SK-N-SH (cell line): ENCODE measurements around the gene GPR42. TPM values are rescaled to one million over a fixed set of nuclear protein-coding genes. Genes with fewer than 3 reads are reported as not detected.

Source experiments
- CTCF ChIA-PET: fragments of 300-600, 350-600 bp; formaldehyde crosslinking; extraction: SDS; loops from one replicate; lab custom pipeline; 2021; lab: Yijun Ruan, JAX
- POLR2A ChIA-PET: fragments of 350-600 bp; sonication (Branson Sonifier 250); formaldehyde crosslinking; extraction: SDS; loops from one replicate; lab custom pipeline; 2020; ENCODE audit warnings: antibody characterized with exemption, inconsistent platforms; lab: Yijun Ruan, JAX
- DNase-seq: peaks from one replicate; pipeline ENCODE4 v3.0.0; 2012
- H2AFZ ChIP-seq: fragments of 200-600 bp; sonication (generic); 2 replicates; pipeline ENCODE4 v1.8.1; 2016; ENCODE audit warnings: antibody characterized with exemption, mild to moderate bottlenecking, low read depth
- H3F3A ChIP-seq: fragments of 200-600 bp; sonication (generic); replicated peaks from 2 replicates; pipeline ENCODE3; 2016; ENCODE audit warnings: antibody characterized with exemption, mild to moderate bottlenecking; ENCODE audit not compliant: insufficient read depth
- H3K27ac ChIP-seq, 2 experiments: fragments of 200-500 bp in 1 of 2; fragments of 200-600 bp in 1 of 2; sonication (Bioruptor generic) in 1 of 2; sonication (generic), shearing (Covaris generic) in 1 of 2; 2 replicates each; pipeline versions ENCODE4 v1.5.1 to v1.6.1; 2014 to 2016; ENCODE audit warnings: low read depth in 2 of 2, inconsistent platforms in 1 of 2, low read length in 1 of 2, mild to moderate bottlenecking in 1 of 2, mixed read lengths in 1 of 2
- H3K27me3 ChIP-seq: fragments of 200-600 bp; sonication (generic), shearing (Covaris generic); 2 replicates; pipeline ENCODE4 v1.6.1; 2016; ENCODE audit warnings: mixed run types; ENCODE audit not compliant: insufficient read depth
- H3K36me3 ChIP-seq, 2 experiments: fragments of 200-500 bp in 1 of 2; fragments of 200-600 bp in 1 of 2; sonication (Bioruptor generic) in 1 of 2; sonication (generic) in 1 of 2; replicated peaks in 1 of 2; 2 replicates each; pipeline versions ENCODE3 to v1.5.1; 2014 to 2016; ENCODE audit warnings: low read length in 1 of 2, mild to moderate bottlenecking in 1 of 2; ENCODE audit not compliant: insufficient read depth in 2 of 2, control insufficient read depth in 1 of 2
- H3K4me1 ChIP-seq, 2 experiments: fragments of 200-500 bp in 1 of 2; fragments of 200-600 bp in 1 of 2; sonication (Bioruptor generic) in 1 of 2; sonication (generic), shearing (Covaris generic) in 1 of 2; 2 replicates each; pipeline versions ENCODE4 v1.5.1 to v1.6.1; 2014 to 2016; ENCODE audit warnings: low read depth in 1 of 2, low read length in 1 of 2, mixed run types in 1 of 2; ENCODE audit not compliant: insufficient read depth in 2 of 2, control insufficient read depth in 1 of 2
- H3K4me2 ChIP-seq: fragments of 200-600 bp; sonication (generic), shearing (Covaris generic); 2 replicates; pipeline ENCODE4 v1.6.1; 2017; ENCODE audit warnings: mixed run types
- H3K4me3 ChIP-seq, 2 experiments: fragments of 200-500 bp in 1 of 2; fragments of 200-600 bp in 1 of 2; sonication (Bioruptor generic) in 1 of 2; sonication (generic), shearing (Covaris generic) in 1 of 2; 2 replicates each; pipeline versions ENCODE4 v1.5.1 to v1.8.1; 2014 to 2016; ENCODE audit warnings: low read depth in 2 of 2, inconsistent platforms in 1 of 2, low read length in 1 of 2, mild to moderate bottlenecking in 1 of 2, mixed read lengths in 1 of 2, moderate library complexity in 1 of 2
- H3K79me2 ChIP-seq: fragments of 200-600 bp; sonication (generic); 2 replicates; pipeline ENCODE4 v1.8.1; 2017; ENCODE audit warnings: mild to moderate bottlenecking; ENCODE audit not compliant: insufficient read depth
- H3K9ac ChIP-seq: fragments of 200-600 bp; sonication (generic); 2 replicates; pipeline ENCODE4 v1.6.1; 2017; ENCODE audit warnings: mixed run types
- H3K9me2 ChIP-seq: fragments of 200-600 bp; sonication (generic); 2 replicates; pipeline ENCODE4 v1.6.1; 2017; ENCODE audit warnings: mixed run types
- H3K9me3 ChIP-seq: fragments of 200-600 bp; sonication (generic); 2 replicates; pipeline ENCODE4 v1.6.1; 2017; ENCODE audit warnings: mixed run types, mild to moderate bottlenecking, moderate library complexity
- H4K20me1 ChIP-seq: fragments of 200-600 bp; sonication (generic); 2 replicates; pipeline ENCODE4 v1.6.1; 2017; ENCODE audit warnings: mild to moderate bottlenecking, mixed run types; ENCODE audit not compliant: insufficient read depth
- EP300 ChIP-seq, 2 experiments: IDR thresholded peaks; 2 replicates each; pipeline versions ENCODE4 v1.4.0 to v1.6.1; 2012; ENCODE audit warnings: borderline replicate concordance in 1 of 2, low read depth in 1 of 2, low read length in 1 of 2
- GATA2 ChIP-seq: sonication (generic); formaldehyde crosslinking; IDR thresholded peaks from 2 replicates; pipeline ENCODE4 v1.5.0; 2020; ENCODE audit warnings: mild to moderate bottlenecking, missing genetic modification reagents
- JUND ChIP-seq: IDR thresholded peaks from 2 replicates; pipeline ENCODE4 v1.4.0; 2012
- MXI1 ChIP-seq: IDR thresholded peaks from 2 replicates; pipeline ENCODE4 v1.6.1; 2012; ENCODE audit warnings: mild to moderate bottlenecking, low read depth, low read length, improper control_type of control experiment
- NFIC ChIP-seq: IDR thresholded peaks from 2 replicates; pipeline ENCODE4 v1.4.0; 2012; ENCODE audit warnings: borderline replicate concordance
- SIN3A ChIP-seq: IDR thresholded peaks from 2 replicates; pipeline ENCODE4 v1.6.1; 2012; ENCODE audit warnings: low read depth, mild to moderate bottlenecking, low read length, moderate library complexity, borderline replicate concordance
- TAF1 ChIP-seq: IDR thresholded peaks from 2 replicates; pipeline ENCODE4 v1.6.1; 2012; ENCODE audit warnings: low read depth, mild to moderate bottlenecking, low read length, moderate library complexity, borderline replicate concordance
- TCF12 ChIP-seq: IDR thresholded peaks from 2 replicates; pipeline ENCODE4 v1.4.0; 2012
- YY1 ChIP-seq: IDR thresholded peaks from 2 replicates; pipeline ENCODE4 v1.4.0; 2012; ENCODE audit warnings: low read depth, mild to moderate bottlenecking
- WGBS: methylation state at CpG from one replicate; pipeline ENCODE4 v1.1.6; 2017; ENCODE audit warnings: low lambda C conversion rate; 5-methylcytosine and 5-hydroxymethylcytosine counted together
- polyA plus RNA-seq, 3 experiments: library from polyadenylated mRNA; depleted of rRNA; stranded (reverse); fragments of >200 nt; gene quantifications; 2 replicates each; pipeline ENCODE4 v1.2.3, GENCODE V29; 2012
- TF ChIP-seq, protein P1 (sequence below): IDR thresholded peaks from 2 replicates; pipeline ENCODE4 v1.6.1; 2012; ENCODE audit warnings: mild to moderate bottlenecking, low read depth, low read length, moderate library complexity
- TF ChIP-seq, protein P2 (sequence below): IDR thresholded peaks from 2 replicates; pipeline ENCODE4 v1.4.0; 2012; ENCODE audit warnings: low read depth
- TF ChIP-seq, protein P3 (sequence below): fragments of 150-350 bp; IDR thresholded peaks from 2 replicates; pipeline ENCODE4 v1.6.1; 2016; ENCODE audit warnings: mild to moderate bottlenecking, low read depth, low read length
- TF ChIP-seq, protein P4 (sequence below): IDR thresholded peaks from 2 replicates; pipeline ENCODE4; 2012

Gene GPR42
- polyA plus RNA-seq, 1 of the 3 experiments (the other 2 are of a cell fraction), result not detected

DNA sequence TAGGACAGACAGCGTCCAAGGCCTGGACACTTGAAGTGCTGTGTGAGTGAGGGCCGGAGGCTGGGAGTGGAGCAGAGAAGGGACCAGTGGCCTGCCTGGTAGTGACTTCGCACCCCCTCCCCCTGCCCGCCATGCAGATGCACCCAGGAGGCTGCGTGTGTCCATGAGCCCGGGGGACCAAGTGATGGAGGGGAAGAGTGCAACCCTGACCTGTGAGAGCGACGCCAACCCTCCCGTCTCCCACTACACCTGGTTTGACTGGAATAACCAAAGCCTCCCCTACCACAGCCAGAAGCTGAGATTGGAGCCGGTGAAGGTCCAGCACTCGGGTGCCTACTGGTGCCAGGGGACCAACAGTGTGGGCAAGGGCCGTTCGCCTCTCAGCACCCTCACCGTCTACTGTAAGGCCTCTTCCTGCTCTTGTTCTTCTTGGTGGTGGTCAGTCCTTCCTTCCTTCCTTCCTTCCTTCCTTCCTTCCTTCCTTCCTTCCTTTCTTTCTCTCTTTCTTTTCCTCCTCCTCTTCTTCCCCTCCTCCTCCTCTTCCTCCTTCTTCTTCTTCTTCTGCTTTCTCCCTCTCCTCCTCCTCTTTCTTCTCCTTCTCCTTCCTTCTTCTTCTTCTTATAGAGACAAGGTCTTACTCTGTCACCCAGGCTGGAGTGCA, 29.2 kb upstream of the GPR42 start:
- H3K4me3 ChIP-seq, result no peak overlapping the region
- H3K4me1 ChIP-seq, result no peaks in the 10 kb centered on the region
- 23% methylated on average over 9 of the region's 14 CpGs for WGBS
- H3F3A ChIP-seq, result no peaks in the 10 kb centered on the region
- no peak overlapping the region for H3K4me2 ChIP-seq
- ChIA-PET CTCF (interaction anchor here (3.3 kb wide), 1 partner anchor 11 kb away, joined by 19 read pairs; no protein-coding TSS in a partner anchor), POLR2A (no interaction called here)
- H4K20me1 ChIP-seq, result no peaks in the 10 kb centered on the region
- no peaks in the 10 kb centered on the region for H3K9me3 ChIP-seq
- no peaks in the 10 kb centered on the region for H3K9me2 ChIP-seq
- peaks cover 87% of the 10 kb centered on the region for H3K27me3 ChIP-seq
- TF ChIP-seq GATA2 (CRISPR knock-in tag), result no peak
- no peak for TF ChIP-seq NFIC
- DNase-seq, result no peak
- no peak overlapping the region for H2AFZ ChIP-seq
- H3K79me2 ChIP-seq, result no peaks in the 10 kb centered on the region
- H3K36me3 ChIP-seq, result no peaks in the 10 kb centered on the region
- no peak overlapping the region for H3K9ac ChIP-seq
- no peak overlapping the region for H3K27ac ChIP-seq

DNA sequence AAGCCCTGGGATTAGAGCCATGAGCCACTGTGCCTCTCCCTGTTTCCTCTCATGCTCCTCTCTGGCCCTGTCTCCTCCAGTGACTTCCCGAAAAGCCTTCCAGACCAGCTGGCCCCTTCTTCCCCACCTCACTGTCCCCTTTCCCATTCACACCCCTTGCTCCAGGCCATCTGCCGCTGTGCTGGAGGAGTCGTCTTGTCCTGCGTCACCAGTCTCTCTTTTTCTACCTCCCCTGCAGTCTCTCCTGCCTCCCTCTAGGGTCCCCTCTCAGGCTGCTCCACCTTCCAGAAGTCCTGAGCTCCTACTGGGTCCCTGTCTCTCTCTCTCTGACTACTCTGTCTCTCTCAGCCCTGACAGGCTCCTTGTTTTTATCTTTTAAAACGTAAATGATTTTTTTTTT, 28.4 kb upstream of the GPR42 start:
- no peak overlapping the region for H3K4me2 ChIP-seq

More for the DNA sequence above, 28.4 kb upstream of the GPR42 start:
- Histone ChIP-seq H3F3A (no peaks in the 10 kb centered on the region), H3K4me3 (no peak overlapping the region), H3K36me3 (no peaks in the 10 kb centered on the region), H3K9ac (no peak overlapping the region), H3K79me2 (no peaks in the 10 kb centered on the region), H3K9me2 (no peaks in the 10 kb centered on the region), H2AFZ (no peak overlapping the region), H3K4me1 (no peaks in the 10 kb centered on the region), H3K27me3 (peaks cover 87% of the 10 kb centered on the region), H3K9me3 (no peaks in the 10 kb centered on the region), H4K20me1 (no peaks in the 10 kb centered on the region), H3K27ac (no peak overlapping the region)
- ChIA-PET CTCF (interaction anchor here (3.3 kb wide), 1 partner anchor 11 kb away, joined by 19 read pairs; no protein-coding TSS in a partner anchor), POLR2A (no interaction called here)
- WGBS, result 8% methylated on average over 5 of the region's 5 CpGs
- no peak for TF ChIP-seq JUND
- TF ChIP-seq YY1, result no peak
- TF ChIP-seq EP300 (IDR thresholded peaks at IDR 0.05; ENCODE audit: borderline replicate concordance in 1 of 2, low read depth in 1 of 2, low read length in 1 of 2), result no peak
- TF ChIP-seq, protein P1, sequence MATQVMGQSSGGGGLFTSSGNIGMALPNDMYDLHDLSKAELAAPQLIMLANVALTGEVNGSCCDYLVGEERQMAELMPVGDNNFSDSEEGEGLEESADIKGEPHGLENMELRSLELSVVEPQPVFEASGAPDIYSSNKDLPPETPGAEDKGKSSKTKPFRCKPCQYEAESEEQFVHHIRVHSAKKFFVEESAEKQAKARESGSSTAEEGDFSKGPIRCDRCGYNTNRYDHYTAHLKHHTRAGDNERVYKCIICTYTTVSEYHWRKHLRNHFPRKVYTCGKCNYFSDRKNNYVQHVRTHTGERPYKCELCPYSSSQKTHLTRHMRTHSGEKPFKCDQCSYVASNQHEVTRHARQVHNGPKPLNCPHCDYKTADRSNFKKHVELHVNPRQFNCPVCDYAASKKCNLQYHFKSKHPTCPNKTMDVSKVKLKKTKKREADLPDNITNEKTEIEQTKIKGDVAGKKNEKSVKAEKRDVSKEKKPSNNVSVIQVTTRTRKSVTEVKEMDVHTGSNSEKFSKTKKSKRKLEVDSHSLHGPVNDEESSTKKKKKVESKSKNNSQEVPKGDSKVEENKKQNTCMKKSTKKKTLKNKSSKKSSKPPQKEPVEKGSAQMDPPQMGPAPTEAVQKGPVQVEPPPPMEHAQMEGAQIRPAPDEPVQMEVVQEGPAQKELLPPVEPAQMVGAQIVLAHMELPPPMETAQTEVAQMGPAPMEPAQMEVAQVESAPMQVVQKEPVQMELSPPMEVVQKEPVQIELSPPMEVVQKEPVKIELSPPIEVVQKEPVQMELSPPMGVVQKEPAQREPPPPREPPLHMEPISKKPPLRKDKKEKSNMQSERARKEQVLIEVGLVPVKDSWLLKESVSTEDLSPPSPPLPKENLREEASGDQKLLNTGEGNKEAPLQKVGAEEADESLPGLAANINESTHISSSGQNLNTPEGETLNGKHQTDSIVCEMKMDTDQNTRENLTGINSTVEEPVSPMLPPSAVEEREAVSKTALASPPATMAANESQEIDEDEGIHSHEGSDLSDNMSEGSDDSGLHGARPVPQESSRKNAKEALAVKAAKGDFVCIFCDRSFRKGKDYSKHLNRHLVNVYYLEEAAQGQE, result no peak
- TF ChIP-seq, protein P2, sequence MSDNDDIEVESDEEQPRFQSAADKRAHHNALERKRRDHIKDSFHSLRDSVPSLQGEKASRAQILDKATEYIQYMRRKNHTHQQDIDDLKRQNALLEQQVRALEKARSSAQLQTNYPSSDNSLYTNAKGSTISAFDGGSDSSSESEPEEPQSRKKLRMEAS, result no peak
- TF ChIP-seq, protein P3, sequence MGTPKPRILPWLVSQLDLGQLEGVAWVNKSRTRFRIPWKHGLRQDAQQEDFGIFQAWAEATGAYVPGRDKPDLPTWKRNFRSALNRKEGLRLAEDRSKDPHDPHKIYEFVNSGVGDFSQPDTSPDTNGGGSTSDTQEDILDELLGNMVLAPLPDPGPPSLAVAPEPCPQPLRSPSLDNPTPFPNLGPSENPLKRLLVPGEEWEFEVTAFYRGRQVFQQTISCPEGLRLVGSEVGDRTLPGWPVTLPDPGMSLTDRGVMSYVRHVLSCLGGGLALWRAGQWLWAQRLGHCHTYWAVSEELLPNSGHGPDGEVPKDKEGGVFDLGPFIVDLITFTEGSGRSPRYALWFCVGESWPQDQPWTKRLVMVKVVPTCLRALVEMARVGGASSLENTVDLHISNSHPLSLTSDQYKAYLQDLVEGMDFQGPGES, result no peak
- no peak for TF ChIP-seq MXI1
- no peak for TF ChIP-seq SIN3A
- TF ChIP-seq, protein P4, sequence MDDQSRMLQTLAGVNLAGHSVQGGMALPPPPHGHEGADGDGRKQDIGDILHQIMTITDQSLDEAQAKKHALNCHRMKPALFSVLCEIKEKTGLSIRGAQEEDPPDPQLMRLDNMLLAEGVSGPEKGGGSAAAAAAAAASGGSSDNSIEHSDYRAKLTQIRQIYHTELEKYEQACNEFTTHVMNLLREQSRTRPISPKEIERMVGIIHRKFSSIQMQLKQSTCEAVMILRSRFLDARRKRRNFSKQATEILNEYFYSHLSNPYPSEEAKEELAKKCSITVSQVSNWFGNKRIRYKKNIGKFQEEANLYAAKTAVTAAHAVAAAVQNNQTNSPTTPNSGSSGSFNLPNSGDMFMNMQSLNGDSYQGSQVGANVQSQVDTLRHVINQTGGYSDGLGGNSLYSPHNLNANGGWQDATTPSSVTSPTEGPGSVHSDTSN, result no peak
- TF ChIP-seq TCF12, result no peak
- no peak for TF ChIP-seq TAF1
- no peak for DNase-seq
